ENCODE data around the gene SERPINH1. TPM values are rescaled to one million over a fixed set of nuclear protein-coding genes. Genes with fewer than 3 reads are reported as not detected.

Gene SERPINH1
- total RNA-seq, 3 donors from 2014 or later (not counting 1 experiment from before 2014, with no cell fraction given) = 5.4 to 8.8 (median 7.2) TPM

- peaks cover 14 to 17% of the 10 kb centered on the region in 2 donors for H3K4me1 Mint-ChIP-seq
- no peaks in the 10 kb centered on the region for H3K9me3 Mint-ChIP-seq
- ATAC-seq = no peak
- no peak overlapping the region for H3K4me3 Mint-ChIP-seq
- no peaks in the 10 kb centered on the region for H3K27me3 Mint-ChIP-seq (ENCODE audit: low read depth in 2 of 2)
- no peak for TF ChIP-seq CTCF (IDR thresholded peaks at IDR 0.05)
- no peak overlapping the region for H3K27ac Mint-ChIP-seq
- Histone ChIP-seq H3K36me3 (ENCODE audit: control insufficient read depth, insufficient read depth, low read length) (no peaks in the 10 kb centered on the region), H3K4me1 (ENCODE audit: control insufficient read depth, insufficient read depth, low read length) (peaks cover 10% of the 10 kb centered on the region), H3K27ac (ENCODE audit: low read length) (no peak overlapping the region), H3K9me3 (ENCODE audit: control insufficient read depth, insufficient read depth, low read length) (no peaks in the 10 kb centered on the region), H3K27me3 (ENCODE audit: control insufficient read depth, insufficient read depth, low read length) (no peaks in the 10 kb centered on the region), H3K4me3 (ENCODE audit: low read length) (no peak overlapping the region)
- 81% methylated on average over 2 of the region's 2 CpGs for WGBS (ENCODE audit: insufficient coverage)
- no peaks in the 10 kb centered on the region for H3K36me3 Mint-ChIP-seq
- DNase-seq = no peak
- intact Hi-C loops (cut with micrococcal nuclease) = no loop called here
Observed at GRCh38 chr11:75589933-75590332, 27.9 kb downstream of the SERPINH1 start.

- peaks cover 0 to 5% of the 10 kb centered on the region in 2 donors for H3K27me3 Mint-ChIP-seq (ENCODE audit: low read depth in 2 of 2)
- DNase-seq (no peak), ATAC-seq (no peak)
- H3K4me1 Mint-ChIP-seq = peaks cover 14 to 22% of the 10 kb centered on the region in 2 donors
- H3K27ac Mint-ChIP-seq = no peak overlapping the region
- Histone ChIP-seq H3K4me1 (ENCODE audit: control insufficient read depth, insufficient read depth, low read length) (peaks cover 10% of the 10 kb centered on the region), H3K27me3 (ENCODE audit: control insufficient read depth, insufficient read depth, low read length) (no peaks in the 10 kb centered on the region), H3K36me3 (ENCODE audit: control insufficient read depth, insufficient read depth, low read length) (no peaks in the 10 kb centered on the region), H3K9me3 (ENCODE audit: control insufficient read depth, insufficient read depth, low read length) (no peaks in the 10 kb centered on the region), H3K27ac (ENCODE audit: low read length) (no peak overlapping the region), H3K4me3 (ENCODE audit: low read length) (no peak overlapping the region)
- no peak overlapping the region for H3K4me3 Mint-ChIP-seq
- H3K36me3 Mint-ChIP-seq = no peaks in the 10 kb centered on the region
- no peaks in the 10 kb centered on the region for H3K9me3 Mint-ChIP-seq
- TF ChIP-seq CTCF (IDR thresholded peaks at IDR 0.05) = no peak
- intact Hi-C loops (cut with micrococcal nuclease) = no loop called here
- 92% methylated on average over 8 of the region's 8 CpGs for WGBS (ENCODE audit: insufficient coverage)
Observed at GRCh38 chr11:75591371-75591770, 29.3 kb downstream of the SERPINH1 start.

- Mint-ChIP-seq H3K4me1 (peaks cover 14 to 22% of the 10 kb centered on the region in 2 donors), H3K36me3 (no peaks in the 10 kb centered on the region), H3K9me3 (no peaks in the 10 kb centered on the region), H3K4me3 (no peak overlapping the region), H3K27ac (no peak overlapping the region), H3K27me3 (ENCODE audit: low read depth in 2 of 2) (peaks cover 0 to 5% of the 10 kb centered on the region in 2 donors)
- H3K9me3 ChIP-seq (ENCODE audit: control insufficient read depth, insufficient read depth, low read length) = no peaks in the 10 kb centered on the region
- no peak for ATAC-seq
- H3K27ac ChIP-seq (ENCODE audit: low read length) = no peak overlapping the region
- WGBS (ENCODE audit: insufficient coverage) = 85% methylated on average over 6 of the region's 6 CpGs
- intact Hi-C loops (cut with micrococcal nuclease) = no loop called here
- no peak overlapping the region for H3K4me3 ChIP-seq (ENCODE audit: low read length)
- no peaks in the 10 kb centered on the region for H3K36me3 ChIP-seq (ENCODE audit: control insufficient read depth, insufficient read depth, low read length)
- no peak for DNase-seq
- no peaks in the 10 kb centered on the region for H3K27me3 ChIP-seq (ENCODE audit: control insufficient read depth, insufficient read depth, low read length)
- peaks cover 10% of the 10 kb centered on the region for H3K4me1 ChIP-seq (ENCODE audit: control insufficient read depth, insufficient read depth, low read length)
- no peak for TF ChIP-seq CTCF (IDR thresholded peaks at IDR 0.05)
Observed at GRCh38 chr11:75591966-75592365, 29.9 kb downstream of the SERPINH1 start.

GRCh38 chr11:75592715-75593114, 30.7 kb downstream of the SERPINH1 start:
- peaks cover 0 to 5% of the 10 kb centered on the region in 2 donors for H3K27me3 Mint-ChIP-seq (ENCODE audit: low read depth in 2 of 2)
- no peaks in the 10 kb centered on the region for H3K36me3 ChIP-seq (ENCODE audit: control insufficient read depth, insufficient read depth, low read length)
- H3K27ac Mint-ChIP-seq = peak overlapping the region in 1 of 2 donors; percentile 30
- no peaks in the 10 kb centered on the region for H3K36me3 Mint-ChIP-seq
- H3K27ac ChIP-seq (ENCODE audit: low read length) = no peak overlapping the region
- H3K4me3 ChIP-seq (ENCODE audit: low read length) = no peak overlapping the region
- H3K27me3 ChIP-seq (ENCODE audit: control insufficient read depth, insufficient read depth, low read length) = no peaks in the 10 kb centered on the region
- DNase-seq (peak in 1 of 2 donors; percentile 30), ATAC-seq (no peak)
- peaks cover 14 to 22% of the 10 kb centered on the region in 2 donors for H3K4me1 Mint-ChIP-seq
- H3K9me3 Mint-ChIP-seq = no peaks in the 10 kb centered on the region
- no peak for TF ChIP-seq CTCF (IDR thresholded peaks at IDR 0.05)
- H3K4me3 Mint-ChIP-seq = no peak overlapping the region
- no peaks in the 10 kb centered on the region for H3K9me3 ChIP-seq (ENCODE audit: control insufficient read depth, insufficient read depth, low read length)
- intact Hi-C loops (cut with micrococcal nuclease) = no loop called here
- H3K4me1 ChIP-seq (ENCODE audit: control insufficient read depth, insufficient read depth, low read length) = peaks cover 10% of the 10 kb centered on the region
- 35% methylated on average over 2 of the region's 2 CpGs for WGBS (ENCODE audit: insufficient coverage)

All from natural killer cell (primary cell).